BLaER1 (cell line): ENCODE results near the gene ELMO1.

ENCODE experiments used
- H3K27ac ChIP-seq: shearing (Covaris generic); formaldehyde crosslinking; 2 replicates; pipeline ENCODE4 v1.8.1; 2022
- H3K27me3 ChIP-seq: shearing (Covaris generic); formaldehyde crosslinking; 2 replicates; pipeline ENCODE4 v1.8.1; 2022
- H3K36me3 ChIP-seq: shearing (Covaris generic); formaldehyde crosslinking; 2 replicates; pipeline ENCODE4 v1.8.1; 2022
- H3K4me1 ChIP-seq: shearing (Covaris generic); formaldehyde crosslinking; 2 replicates; pipeline ENCODE4 v1.8.1; 2022
- H3K4me2 ChIP-seq: shearing (Covaris generic); formaldehyde crosslinking; 2 replicates; pipeline ENCODE4 v1.8.1; 2022
- H3K4me3 ChIP-seq: shearing (Covaris generic); formaldehyde crosslinking; 2 replicates; pipeline ENCODE4 v1.8.1; 2022
- H3K9ac ChIP-seq: shearing (Covaris generic); formaldehyde crosslinking; 2 replicates; pipeline ENCODE4 v1.8.1; 2022
- H3K9me3 ChIP-seq: shearing (Covaris generic); formaldehyde crosslinking; 2 replicates; pipeline ENCODE4 v1.8.1; 2022
- H4K20me1 ChIP-seq: shearing (Covaris generic); formaldehyde crosslinking; 2 replicates; pipeline ENCODE4 v1.8.1; 2022
- Cebpa-rat ChIP-seq: shearing (Covaris generic); IDR thresholded peaks from 2 replicates; pipeline ENCODE4 v1.8.1; 2022

ELMO1 gene

GRCh38 chr7:36806891-36807290, 641.8 kb downstream of the ELMO1 start:
- Histone ChIP-seq H3K36me3 (no peaks in the 10 kb centered on the region), H4K20me1 (no peaks in the 10 kb centered on the region), H3K27ac (no peak overlapping the region), H3K4me2 (peak overlapping the region; percentile 24; the same call in 1 of the 2 replicates), H3K4me1 (peaks cover 14% of the 10 kb centered on the region; the same call in 1 of the 2 replicates), H3K9ac (no peak overlapping the region), H3K27me3 (no peaks in the 10 kb centered on the region), H3K4me3 (no peak overlapping the region), H3K9me3 (no peaks in the 10 kb centered on the region)
- no peak for TF ChIP-seq Cebpa-rat
